Caco-2 (cell line): ENCODE measurements around the gene RPS6KA5. TPM values are rescaled to one million over a fixed set of nuclear protein-coding genes. Genes with fewer than 3 reads are reported as not detected.
"Not testable (repeated sequence)": the region's sequence is repeated elsewhere in the genome, so short reads cannot be mapped to it uniquely, and the experiment has no call there.

Experiments
- BruUV-seq: library from RNA; stranded (reverse); fragments of 400-500 nt; replicated peaks from 2 replicates; lab custom pipeline; 2021; lab: Mats Ljungman, UMichigan
- CTCF ChIA-PET: fragments of 300-600 bp; sonication (Branson Sonifier 250); formaldehyde crosslinking; loops from one replicate; lab custom pipeline; 2022; ENCODE audit warnings: antibody characterized with exemption; lab: Charles Lee
- POLR2A ChIA-PET: fragments of 300-600 bp; sonication (Branson Sonifier 250); formaldehyde crosslinking; loops from one replicate; lab custom pipeline; 2022; ENCODE audit warnings: antibody characterized with exemption; lab: Charles Lee
- DNase-seq, 2 experiments: peaks; one replicate each; pipeline versions ENCODE4 v3.0.0 to v3.0.0-alpha.2; 2020 to 2022
- H3K27me3 ChIP-seq: replicated peaks from 2 replicates; pipeline ENCODE4 v1.6.0; 2011; ENCODE audit warnings: low read length; ENCODE audit not compliant: control insufficient read depth, insufficient read depth
- H3K36me3 ChIP-seq: 2 replicates; pipeline ENCODE4 v1.5.1; 2011; ENCODE audit warnings: low read length; ENCODE audit not compliant: control insufficient read depth, insufficient read depth
- H3K4me1 ChIP-seq: fragments of 250-450 bp; sonication (Bioruptor Pico); 2 replicates; pipeline ENCODE4 v1.5.1; 2020; ENCODE audit warnings: mild to moderate bottlenecking
- H3K4me3 ChIP-seq: 2 replicates; pipeline ENCODE4 v1.5.1; 2011; ENCODE audit warnings: low read depth, mild to moderate bottlenecking, control low read depth, low read length
- H3K9me3 ChIP-seq: fragments of 250-450 bp; sonication (Bioruptor Pico); 2 replicates; pipeline ENCODE4 v1.5.1; 2020; ENCODE audit warnings: mild to moderate bottlenecking, moderate library complexity
- H3K27ac Mint-ChIP-seq: one replicate; pipeline ENCODE4 v1.8.0; 2022; ENCODE audit warnings: mixed read lengths; ENCODE audit not compliant: unreplicated experiment
- H3K27me3 Mint-ChIP-seq: one replicate; pipeline ENCODE4 v1.8.0; 2022; ENCODE audit warnings: mixed read lengths; ENCODE audit not compliant: insufficient read depth, unreplicated experiment
- H3K36me3 Mint-ChIP-seq: one replicate; pipeline ENCODE4 v1.8.0; 2022; ENCODE audit warnings: mild to moderate bottlenecking, mixed read lengths; ENCODE audit not compliant: insufficient read depth, unreplicated experiment
- H3K4me1 Mint-ChIP-seq: one replicate; pipeline ENCODE4 v1.8.0; 2022; ENCODE audit warnings: low read depth, mixed read lengths; ENCODE audit not compliant: unreplicated experiment
- H3K4me3 Mint-ChIP-seq: one replicate; pipeline ENCODE4 v1.8.0; 2022; ENCODE audit warnings: mild to moderate bottlenecking, moderate library complexity, mixed read lengths; ENCODE audit not compliant: unreplicated experiment
- H3K9me3 Mint-ChIP-seq: one replicate; pipeline ENCODE4 v1.8.0; 2022; ENCODE audit warnings: mixed read lengths; ENCODE audit not compliant: unreplicated experiment
- intact Hi-C: fragments of 100-400 bp; cut with micrococcal nuclease; formaldehyde crosslinking; loops from one replicate; pipeline ENCODE4 v1.10.0; 2022; ENCODE audit not compliant: unreplicated experiment
- total RNA-seq: library from RNA; stranded (reverse); gene quantifications from 2 replicates; pipeline ENCODE4 v1.2.3, GENCODE V29; 2022
- TF ChIP-seq, protein P1 (sequence below), 2 experiments: fragments of 200-600 bp in 1 of 2; IDR thresholded peaks; 1 replicate in 1 of 2; 2 replicates in 1 of 2; pipeline versions ENCODE4 v1.5.1 to v1.8.0; 2011 to 2022; ENCODE audit warnings: antibody characterized with exemption in 1 of 2, control low read depth in 1 of 2, inconsistent platforms in 1 of 2, low read depth in 1 of 2, low read length in 1 of 2, mild to moderate bottlenecking in 1 of 2, moderate library complexity in 1 of 2; ENCODE audit not compliant: insufficient read depth in 1 of 2, severe bottlenecking in 1 of 2, unreplicated experiment in 1 of 2

RPS6KA5 gene
- total RNA-seq, 1 experiment from 2014 or later: 5.7 TPM

DNA sequence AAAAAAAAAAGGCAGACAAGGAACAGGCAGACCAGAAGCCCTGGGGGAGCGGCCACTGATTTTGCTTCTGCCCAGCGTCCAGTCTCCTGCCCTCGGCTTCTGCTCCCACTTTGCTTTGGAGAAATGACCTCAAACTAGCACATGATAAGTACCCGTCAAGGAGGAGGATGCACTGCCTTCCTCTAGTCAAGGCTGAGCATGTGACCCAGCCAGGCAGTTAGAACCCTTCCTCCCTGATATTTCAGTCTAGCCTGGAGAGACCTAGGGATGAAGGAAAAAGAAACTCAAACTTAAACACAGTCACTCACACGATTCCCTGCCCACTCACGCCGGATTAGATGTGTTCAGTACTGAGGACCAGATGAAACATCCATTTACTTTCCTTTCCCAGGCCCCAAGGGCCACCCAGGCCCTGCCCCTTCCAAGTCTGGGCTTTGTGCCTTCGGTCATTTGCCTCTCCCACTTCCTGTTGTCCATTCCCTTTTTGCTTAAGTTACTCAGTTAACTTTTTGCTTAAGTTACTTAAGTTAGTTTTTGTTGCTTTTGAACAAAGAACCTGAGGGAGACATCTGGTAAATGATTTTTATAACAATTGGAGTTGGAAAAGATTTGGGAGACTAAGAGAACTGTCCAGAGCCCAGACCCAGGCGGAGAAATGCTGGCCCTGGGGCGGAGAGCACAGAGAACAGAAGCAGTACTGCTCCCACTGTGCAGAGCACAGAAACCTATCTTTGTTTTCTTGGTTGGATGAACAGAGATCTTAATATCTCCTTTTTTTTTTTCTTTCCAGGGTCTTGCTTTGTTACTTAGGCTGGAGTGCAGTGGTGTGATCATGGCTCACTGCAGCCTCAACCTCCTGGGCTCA lies 221.2 kb downstream of the RPS6KA5 start:
- no TSS peak for BruUV-seq
- H3K27me3 Mint-ChIP-seq: no peaks in the 10 kb centered on the region
- H3K9me3 Mint-ChIP-seq: no peaks in the 10 kb centered on the region
- no peak overlapping the region for H3K4me3 Mint-ChIP-seq
- CTCF ChIA-PET: no interaction called here
- intact Hi-C loops: no loop called here
- Histone ChIP-seq H3K4me1 (no peaks in the 10 kb centered on the region), H3K4me3 (no peak overlapping the region), H3K36me3 (no peaks in the 10 kb centered on the region), H3K9me3 (no peaks in the 10 kb centered on the region), H3K27me3 (no peaks in the 10 kb centered on the region)
- POLR2A ChIA-PET: no interaction called here
- H3K27ac Mint-ChIP-seq: no peak overlapping the region
- no peaks in the 10 kb centered on the region for H3K4me1 Mint-ChIP-seq
- no peaks in the 10 kb centered on the region for H3K36me3 Mint-ChIP-seq
- no peak for DNase-seq
- TF ChIP-seq, protein P1, sequence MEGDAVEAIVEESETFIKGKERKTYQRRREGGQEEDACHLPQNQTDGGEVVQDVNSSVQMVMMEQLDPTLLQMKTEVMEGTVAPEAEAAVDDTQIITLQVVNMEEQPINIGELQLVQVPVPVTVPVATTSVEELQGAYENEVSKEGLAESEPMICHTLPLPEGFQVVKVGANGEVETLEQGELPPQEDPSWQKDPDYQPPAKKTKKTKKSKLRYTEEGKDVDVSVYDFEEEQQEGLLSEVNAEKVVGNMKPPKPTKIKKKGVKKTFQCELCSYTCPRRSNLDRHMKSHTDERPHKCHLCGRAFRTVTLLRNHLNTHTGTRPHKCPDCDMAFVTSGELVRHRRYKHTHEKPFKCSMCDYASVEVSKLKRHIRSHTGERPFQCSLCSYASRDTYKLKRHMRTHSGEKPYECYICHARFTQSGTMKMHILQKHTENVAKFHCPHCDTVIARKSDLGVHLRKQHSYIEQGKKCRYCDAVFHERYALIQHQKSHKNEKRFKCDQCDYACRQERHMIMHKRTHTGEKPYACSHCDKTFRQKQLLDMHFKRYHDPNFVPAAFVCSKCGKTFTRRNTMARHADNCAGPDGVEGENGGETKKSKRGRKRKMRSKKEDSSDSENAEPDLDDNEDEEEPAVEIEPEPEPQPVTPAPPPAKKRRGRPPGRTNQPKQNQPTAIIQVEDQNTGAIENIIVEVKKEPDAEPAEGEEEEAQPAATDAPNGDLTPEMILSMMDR (IDR thresholded peaks at IDR 0.05; ENCODE audit: insufficient read depth in 1 of 2, low read depth in 1 of 2, low read length in 1 of 2, severe bottlenecking in 1 of 2, unreplicated experiment in 1 of 2): no peak

DNA sequence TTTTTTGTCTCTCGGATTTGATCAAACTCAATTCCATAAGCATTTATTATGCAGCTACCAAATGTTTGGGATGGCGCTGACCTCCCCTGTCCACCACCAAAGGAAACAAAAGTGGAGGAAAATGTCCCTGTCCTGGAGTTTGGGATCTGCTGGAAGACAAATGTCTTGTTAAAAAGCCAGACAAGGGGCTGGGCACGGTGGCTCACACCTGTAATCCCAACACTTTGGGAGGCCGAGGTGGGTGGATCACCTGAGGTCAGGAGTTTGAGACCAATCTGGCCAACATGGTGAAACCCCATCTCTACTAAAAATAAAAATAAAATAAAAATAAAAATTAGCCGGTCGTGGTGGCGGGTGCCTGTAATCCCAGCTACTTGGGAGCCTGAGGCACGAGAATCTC lies 221.9 kb downstream of the RPS6KA5 start:
- DNase-seq, H3K36me3 Mint-ChIP-seq, H3K27ac Mint-ChIP-seq, CTCF ChIA-PET, H3K36me3 ChIP-seq, H3K4me1 ChIP-seq, BruUV-seq, H3K27me3 ChIP-seq, H3K4me3 ChIP-seq, H3K27me3 Mint-ChIP-seq, H3K9me3 ChIP-seq, H3K4me3 Mint-ChIP-seq, POLR2A ChIA-PET, H3K4me1 Mint-ChIP-seq, H3K9me3 Mint-ChIP-seq, intact Hi-C loops: not testable (repeated sequence)

DNA sequence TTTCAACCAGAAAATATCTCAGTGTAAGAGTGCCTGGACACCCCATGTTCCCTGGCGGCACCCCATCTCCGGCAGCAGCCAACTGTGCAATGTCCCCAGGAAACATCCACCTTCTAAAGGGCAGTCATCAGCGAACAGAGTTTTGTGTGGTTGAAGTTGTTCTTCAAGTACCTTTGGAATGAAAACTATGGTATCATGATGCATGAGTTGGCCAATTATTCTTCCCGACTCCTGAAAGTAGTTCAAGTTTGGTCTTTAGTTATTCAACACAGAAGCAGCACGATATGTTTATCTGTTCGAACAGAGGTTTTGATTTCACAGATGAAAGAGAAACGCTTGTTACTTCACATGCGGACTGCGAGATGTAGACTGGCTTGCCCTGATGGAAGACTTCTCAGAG lies 223.1 kb downstream of the RPS6KA5 start:
- no peaks in the 10 kb centered on the region for H3K36me3 Mint-ChIP-seq
- no peak overlapping the region for H3K4me3 Mint-ChIP-seq
- intact Hi-C loops: no loop called here
- no TSS peak for BruUV-seq
- CTCF ChIA-PET: no interaction called here
- no peak overlapping the region for H3K27ac Mint-ChIP-seq
- H3K9me3 Mint-ChIP-seq: no peaks in the 10 kb centered on the region
- TF ChIP-seq, protein P1 (IDR thresholded peaks at IDR 0.05; ENCODE audit: insufficient read depth in 1 of 2, low read depth in 1 of 2, low read length in 1 of 2, severe bottlenecking in 1 of 2, unreplicated experiment in 1 of 2): no peak
- POLR2A ChIA-PET: no interaction called here
- Histone ChIP-seq H3K4me3 (no peak overlapping the region), H3K9me3 (no peaks in the 10 kb centered on the region), H3K27me3 (no peaks in the 10 kb centered on the region), H3K4me1 (no peaks in the 10 kb centered on the region), H3K36me3 (no peaks in the 10 kb centered on the region)
- H3K4me1 Mint-ChIP-seq: no peaks in the 10 kb centered on the region
- no peak for DNase-seq
- no peaks in the 10 kb centered on the region for H3K27me3 Mint-ChIP-seq
